ENCODE data around the gene NEXN.
A peak's percentile ranks its signal among the peaks of the same experiment; 100 is the strongest.

Gene NEXN

DNA sequence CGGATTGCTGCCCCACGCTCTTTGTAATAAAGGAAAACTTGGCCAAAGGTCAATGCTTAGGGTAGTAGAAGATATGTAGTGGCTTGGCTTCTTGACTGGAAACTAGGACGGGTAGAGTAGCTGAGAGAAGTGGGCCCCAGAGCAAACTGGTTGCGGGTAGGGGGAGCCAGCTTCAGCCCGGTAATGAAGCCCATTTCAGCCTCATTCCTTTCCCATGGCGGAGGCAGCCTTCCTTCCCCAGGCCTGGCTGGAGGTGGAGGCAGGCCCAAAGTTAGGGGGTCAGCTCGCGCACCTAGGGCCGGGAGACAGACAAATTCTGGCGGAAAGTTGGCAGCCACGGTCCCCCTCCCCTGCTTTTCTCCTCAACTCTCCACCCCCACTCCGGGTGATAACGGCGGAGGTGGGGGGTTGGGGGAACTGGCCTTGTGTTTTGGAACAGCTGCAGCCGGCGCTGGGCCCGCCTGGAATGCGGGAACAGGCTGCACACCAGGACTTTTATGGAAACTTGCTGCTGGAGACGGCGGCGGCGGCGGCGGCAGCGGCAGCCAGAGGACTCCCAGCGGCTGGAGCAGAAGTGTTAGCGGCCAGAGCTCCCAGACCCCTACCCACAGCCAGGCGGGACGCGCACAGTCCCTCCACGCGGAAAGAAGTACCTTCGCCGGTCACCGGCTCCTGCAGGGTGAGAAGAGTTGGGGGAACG, at the start of gene NEXN:
Gene NEXN, plus strand, starts transcription at position 544 of the 700 bp plus-strand sequence. CDS start 27,483 bp downstream, outside the sequence.
- DNase-seq (ENCODE audit: low read depth): peak; percentile 50

DNA sequence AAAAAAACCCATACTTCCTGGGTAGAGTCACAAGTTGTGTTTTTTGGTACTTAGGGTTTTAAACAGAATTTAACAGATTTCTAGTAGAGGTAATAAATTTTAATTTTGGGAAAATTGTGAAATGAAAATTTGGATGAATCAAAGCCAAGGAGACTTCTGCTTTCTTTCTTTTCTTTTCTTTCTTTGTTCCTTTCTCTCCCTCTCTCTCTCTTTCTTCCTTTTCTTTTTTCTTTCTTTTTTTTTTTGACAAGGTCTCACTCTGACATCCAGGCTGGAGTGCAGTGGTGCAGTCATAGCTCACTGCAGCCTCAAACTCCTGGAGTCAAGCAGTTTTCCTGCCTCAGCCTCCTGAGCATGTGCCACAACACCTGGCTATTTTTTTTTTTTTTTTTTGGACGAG, 46.9 kb upstream of the NEXN start:
- no peak for DNase-seq (ENCODE audit: low read depth)

DNA sequence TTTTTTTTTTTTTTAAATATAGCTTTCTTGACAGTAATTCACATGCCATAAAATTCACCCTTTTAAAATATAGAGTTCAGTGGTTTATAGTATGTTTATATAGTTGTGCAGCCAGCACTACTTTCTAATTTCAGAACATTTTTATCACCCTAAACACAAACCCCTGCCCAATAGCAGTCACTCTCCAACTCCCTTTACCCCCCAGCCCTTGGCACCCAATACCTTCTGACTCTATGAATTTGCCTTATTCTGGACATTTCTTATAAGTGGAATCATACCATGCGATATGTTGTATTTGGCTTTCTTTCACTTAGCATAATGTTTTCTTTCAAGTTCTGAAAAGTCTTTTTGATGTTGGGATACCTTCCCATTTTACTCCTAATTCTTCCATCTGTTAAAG, 42.5 kb upstream of the NEXN start:
- DNase-seq (ENCODE audit: low read depth): no peak

DNA sequence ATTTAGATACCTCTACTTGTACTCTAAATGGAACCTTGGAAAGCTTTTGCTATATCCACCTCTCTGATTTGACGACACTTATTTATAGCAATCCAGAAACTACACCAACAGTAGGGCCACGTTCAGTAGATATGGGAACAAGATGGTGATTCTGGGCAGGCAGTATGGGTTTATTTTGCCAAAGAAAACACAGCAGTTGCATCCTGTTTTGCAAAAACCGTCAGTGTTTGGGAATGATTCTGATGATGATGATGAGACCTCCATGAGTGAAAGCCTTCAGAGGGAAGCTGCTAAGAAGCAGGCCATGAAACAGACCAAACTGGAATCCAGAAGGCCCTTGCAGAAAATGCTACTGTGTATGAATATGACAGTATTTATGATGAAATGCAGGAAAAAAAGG, 41.5 kb upstream of the NEXN start:
- no peak for DNase-seq (ENCODE audit: low read depth)

DNA sequence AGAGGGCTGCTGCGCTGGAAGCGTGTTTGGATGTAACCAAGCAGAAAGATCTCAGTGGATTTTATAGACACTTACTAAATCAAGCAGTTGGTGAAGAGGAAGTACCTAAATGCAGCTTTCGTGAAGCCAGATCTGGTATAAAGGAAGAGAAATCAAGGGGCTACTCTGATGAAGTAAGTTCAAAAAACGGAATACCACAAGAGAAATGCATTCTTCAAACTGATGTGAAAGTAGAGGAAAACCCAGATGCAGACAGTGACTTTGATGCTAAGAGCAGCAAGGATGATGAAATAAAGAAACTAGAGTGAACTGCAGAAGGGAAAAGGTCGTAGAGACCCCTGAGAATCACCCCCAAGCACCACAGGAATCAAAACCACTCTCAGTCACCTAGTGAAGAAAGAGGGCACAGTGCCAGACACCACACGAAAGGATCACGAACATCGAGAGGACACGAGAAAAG, 40.8 kb upstream of the NEXN start:
- DNase-seq (ENCODE audit: low read depth): no peak

DNA sequence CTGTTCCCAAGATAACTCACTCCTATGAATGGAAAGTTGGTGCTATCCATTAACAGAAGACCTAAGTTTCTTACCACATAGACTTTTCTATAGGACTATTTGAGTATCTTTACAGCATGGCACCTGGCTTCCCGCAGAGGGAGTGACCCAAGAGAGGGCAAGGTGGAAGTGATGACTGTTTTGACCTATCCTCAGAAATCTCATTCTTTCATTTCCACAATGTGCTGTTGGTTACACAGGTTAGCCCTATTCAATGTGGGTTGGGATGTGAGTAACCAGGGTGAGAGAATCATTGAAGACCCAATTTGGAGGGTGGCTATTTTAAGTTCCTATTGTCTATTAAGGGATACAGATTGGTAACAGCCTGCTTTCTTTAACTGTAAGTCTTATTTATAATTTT, 38.3 kb upstream of the NEXN start:
- no peak for DNase-seq (ENCODE audit: low read depth)

DNA sequence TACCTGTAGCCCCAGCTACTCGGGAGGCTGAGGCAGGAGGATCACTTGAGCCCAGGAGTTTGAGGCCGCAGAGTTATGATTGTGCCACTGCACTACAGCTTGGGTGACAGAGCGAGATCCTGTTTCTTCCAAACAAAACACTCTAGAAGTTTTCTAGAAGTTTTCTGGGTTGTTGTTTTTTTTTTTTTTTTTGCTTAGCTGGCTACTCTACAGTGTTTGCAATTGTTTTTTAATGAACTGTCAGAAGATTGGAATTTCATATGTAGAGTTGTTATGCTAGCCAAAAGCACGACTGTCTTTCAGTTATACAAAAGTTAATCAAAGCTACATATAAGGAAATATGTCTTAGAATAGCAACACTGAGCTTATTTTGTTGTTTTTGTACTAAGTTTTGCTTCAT, 30.9 kb upstream of the NEXN start:
- DNase-seq (ENCODE audit: low read depth): no peak

DNA sequence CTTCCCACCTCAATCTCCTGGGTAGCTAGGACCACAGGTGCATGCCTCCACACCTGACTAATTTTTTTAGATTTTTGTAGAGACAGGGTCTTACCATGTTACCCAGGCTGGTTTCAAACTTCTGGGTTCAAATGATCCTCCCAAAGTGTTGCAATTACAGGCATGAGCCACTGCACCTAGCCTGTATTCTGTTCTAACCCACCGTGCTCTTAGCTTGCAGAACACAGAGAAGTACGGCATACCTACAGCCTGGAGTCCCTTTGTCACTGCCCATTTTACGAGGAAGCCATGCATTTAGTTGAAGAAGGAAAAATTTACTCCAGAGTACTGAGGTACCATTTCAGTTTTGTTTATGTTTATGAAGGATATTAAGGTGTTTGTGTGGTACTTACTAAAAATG, 29.7 kb upstream of the NEXN start:
- DNase-seq (ENCODE audit: low read depth): no peak

DNA sequence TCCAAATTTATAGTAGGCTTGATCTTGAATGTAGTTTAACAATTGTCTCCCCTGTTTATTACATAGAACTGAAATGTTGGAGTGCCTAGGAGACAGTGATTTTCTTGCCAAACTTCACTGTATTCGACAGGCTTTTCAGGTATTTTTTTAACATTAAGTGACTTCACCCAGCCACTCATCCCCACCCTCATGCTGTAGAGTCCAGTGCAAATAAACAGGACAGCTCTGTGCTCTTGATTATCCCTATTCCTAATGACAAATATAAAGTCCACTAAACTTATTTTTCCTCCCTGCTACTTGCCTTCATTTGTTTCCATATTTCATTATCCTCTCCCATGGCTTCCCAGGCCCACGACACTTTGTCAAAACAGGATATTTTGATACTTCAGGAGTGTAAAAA, 29.2 kb upstream of the NEXN start:
- no peak for DNase-seq (ENCODE audit: low read depth)

DNA sequence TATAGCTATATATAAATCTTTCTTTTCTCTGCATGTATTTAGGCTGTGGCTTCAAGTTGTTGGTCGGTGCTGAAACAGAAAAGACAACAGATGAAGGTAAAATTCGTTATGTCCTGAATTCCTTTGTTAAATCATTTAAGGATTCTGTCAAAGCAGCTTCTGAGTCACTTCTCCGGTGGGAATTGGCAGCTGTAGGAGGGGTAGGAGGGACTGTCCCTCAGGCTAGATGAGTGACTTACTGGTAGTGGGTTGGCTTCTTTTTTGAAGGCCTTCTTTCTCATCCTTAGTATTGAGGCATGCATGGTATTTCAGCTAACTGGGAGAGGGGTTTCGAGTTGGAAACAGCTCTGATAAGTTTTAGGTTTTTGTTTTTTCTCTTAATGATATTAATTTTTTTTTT, 22.1 kb upstream of the NEXN start:
- no peak for DNase-seq (ENCODE audit: low read depth)

DNA sequence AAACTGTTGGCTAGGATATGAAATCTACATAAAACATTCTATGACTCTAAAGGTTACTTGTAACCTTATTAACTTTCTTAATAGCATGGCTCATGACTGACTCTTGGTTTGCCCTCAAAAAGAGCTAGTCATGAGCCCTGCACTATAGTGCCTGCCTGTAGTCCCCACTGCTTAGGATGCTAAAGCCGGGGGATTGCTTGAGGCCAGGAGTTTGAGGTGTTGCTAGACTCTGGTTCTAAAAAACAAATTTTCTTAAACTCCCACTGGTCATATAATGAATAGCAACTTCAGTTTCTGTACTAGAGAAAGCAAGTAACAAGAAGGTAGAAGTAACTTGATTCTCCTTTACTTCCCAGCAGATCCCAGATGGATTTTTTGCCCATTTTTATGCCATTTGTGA, 15.8 kb upstream of the NEXN start:
- no peak for DNase-seq (ENCODE audit: low read depth)

DNA sequence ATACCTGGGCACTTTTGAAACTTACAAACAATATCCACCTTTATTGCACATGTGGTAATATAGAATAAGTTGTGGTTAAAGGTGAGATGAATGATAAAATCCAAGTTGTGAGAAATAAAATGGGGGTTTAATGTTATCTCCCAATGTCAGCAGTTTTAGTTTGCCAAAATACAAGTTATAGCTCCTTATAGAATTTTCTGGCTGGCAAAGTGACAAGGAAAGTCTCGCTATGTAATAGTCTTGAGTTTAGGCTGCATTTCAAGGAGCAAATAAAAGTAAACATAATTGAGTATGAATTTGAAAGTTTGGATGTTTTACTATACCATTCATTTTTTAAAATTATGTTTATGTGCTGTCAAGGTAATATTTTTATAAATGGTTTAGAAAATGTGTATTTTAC, 15.0 kb upstream of the NEXN start:
- no peak for DNase-seq (ENCODE audit: low read depth)

DNA sequence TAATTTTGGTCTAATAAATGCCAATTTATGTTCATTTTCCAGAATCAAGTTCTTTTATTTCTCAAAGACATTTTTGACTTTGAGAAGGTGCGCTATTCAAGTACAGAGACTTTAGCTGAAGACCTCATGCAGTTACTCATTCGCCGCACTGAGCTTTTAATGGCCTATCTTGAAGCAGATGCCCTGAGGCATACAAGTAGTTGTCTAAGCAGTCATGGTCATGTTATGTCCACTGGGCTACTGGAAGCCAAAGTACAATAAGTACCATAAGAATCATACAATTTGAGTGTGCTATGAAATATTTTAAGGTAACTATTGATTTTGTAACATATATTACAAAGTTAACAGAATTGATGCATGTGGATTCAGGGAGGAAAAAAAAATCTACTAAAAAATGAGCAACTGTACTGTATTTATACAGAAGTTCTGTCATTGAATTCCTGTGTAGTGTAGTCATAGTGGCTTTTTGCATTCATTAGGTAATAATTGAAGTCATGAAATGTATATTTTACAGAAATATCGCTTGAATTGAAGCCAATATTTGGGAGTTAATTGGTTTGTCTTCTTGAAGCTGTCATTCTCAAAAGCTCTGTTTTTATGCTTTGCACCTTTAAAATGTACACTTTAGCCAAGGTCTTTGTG, 13.5 kb upstream of the NEXN start:
- DNase-seq (ENCODE audit: low read depth): no peak

DNA sequence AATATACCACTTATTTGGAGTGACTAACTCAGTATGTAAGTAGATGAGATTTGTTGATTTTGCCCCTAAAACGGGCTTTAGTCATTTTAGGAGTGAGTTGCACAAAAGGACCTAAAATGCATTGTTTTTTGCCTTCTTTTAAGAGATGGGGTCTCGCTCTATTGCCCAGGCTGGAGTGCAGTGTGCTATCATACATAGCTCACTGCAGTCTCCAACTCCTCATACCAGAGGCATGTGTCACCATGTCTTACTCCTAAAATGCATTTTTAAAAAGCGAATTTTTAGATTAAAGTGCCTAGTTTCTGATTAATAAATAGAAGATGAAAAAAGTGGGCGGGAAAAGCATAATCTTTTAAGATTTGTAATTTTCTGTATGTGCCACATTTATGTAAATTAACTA, 11.5 kb upstream of the NEXN start:
- DNase-seq (ENCODE audit: low read depth): no peak

DNA sequence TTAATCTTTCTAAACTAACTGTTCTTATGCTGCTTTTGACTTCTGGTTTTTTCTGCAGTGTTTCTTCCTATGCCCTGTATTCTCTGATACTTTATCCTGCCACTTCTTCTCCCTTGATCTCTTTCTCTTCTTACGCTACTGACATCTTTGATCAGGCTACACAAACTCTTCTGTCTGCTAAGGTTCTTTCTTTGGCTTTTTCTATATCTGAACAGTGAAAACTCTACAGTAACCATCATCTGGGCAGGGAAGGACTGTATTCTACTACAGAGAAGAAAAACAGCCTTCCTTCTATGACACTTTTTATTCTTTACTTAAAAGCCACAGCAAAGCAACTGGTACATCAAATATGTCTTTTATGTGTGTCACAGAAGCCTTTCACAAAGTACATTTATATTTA, 7.4 kb upstream of the NEXN start:
- DNase-seq (ENCODE audit: low read depth): no peak

DNA sequence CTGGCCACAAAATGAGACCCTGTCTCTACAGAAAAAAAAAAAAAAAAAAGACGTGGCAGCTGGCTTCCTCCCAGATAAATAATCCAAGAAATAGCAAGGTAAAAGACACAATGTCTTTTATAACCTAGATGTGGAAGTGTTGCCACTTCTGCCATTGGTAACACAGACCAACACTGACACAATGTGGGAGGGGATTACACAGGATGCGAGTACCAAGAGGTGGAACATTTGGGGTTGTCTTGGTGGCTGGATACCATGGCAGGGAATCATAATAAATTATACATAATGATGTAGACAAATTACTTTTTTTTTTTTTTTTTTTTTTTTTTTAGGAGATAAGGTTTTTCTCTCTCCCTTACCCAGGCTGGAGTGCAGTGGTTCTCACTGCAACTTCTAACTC, 6.0 kb upstream of the NEXN start:
- no peak for DNase-seq (ENCODE audit: low read depth)

DNA sequence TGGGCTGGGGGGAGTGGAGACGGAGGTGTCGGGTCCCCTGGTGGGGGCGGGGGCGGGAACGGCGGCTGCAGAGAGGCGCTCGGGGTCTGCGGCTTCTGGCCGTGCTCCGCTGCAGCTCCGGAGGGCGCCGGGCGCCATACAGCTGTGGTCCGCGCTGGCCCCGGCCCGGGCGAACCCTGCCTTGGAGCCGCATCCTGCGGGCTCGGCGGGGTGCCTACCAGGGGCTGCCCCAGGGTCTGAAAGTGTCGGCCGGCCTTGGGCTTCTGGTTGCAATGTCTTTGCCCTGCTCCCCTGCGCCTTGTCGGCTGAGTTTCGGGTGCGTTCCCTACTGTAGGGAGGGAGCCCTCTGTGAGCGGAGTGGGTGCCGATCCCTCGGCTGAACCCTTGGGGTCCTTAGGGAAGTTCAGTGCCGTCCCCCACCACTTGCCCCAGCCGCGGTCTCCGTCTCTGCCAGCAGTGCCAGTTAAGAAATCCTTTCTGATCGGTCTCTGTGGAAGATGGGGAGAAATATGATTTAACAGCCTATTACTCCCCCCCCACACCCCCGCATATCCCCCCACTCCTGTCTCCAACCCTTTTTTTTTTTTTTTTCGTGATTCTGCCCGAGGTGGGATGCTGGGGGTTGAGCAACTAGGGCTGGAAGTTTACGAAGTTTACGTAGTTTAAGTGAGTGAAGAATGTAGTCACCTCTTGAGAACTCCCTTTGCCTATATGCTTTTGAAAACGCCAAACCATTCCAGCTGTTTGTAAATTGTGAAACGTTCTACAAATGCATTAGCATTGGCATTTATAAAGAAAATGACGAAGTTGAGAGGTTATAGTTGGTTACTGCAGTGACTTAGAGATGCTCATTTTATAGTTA, 588 bp downstream of the NEXN start:
- no peak for DNase-seq (ENCODE audit: low read depth)

DNA sequence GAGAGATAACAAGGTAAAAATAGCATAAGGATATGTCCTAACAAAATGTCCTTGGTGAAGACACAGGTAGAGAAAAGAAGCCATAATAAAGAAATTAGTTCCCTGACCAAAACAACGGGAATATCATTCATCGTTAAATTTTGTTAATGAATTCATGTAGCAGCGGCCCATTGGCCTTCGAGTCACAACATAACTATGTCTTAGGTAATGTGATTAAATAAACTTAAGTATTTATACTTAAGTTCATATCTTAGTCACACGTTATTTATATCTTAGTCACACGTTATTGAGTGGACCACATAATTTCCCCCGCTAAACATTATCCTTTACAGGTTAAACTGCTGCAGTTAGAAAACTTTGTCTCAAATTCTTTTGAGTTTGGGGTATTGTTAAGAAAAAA, 1.2 kb downstream of the NEXN start:
- DNase-seq (ENCODE audit: low read depth): peak; percentile 36

DNA sequence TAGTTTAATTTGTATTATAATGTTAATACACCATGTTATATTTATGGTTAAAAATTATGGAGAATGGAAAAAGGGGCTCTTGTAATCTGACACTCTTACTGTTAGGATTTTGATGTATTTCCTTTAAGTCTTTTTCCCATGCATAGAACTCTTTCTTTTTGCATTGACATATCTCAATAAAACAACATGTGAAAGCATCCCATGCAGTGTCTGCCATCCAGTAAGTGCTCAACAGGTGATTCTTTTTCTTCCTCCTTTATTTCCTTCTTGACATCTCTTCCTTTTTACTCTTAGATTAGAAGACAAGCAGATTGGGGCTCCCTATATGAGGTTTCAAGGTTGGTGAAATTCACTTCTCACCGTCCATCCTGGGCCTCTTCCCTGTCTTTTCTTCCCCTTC, 2.8 kb downstream of the NEXN start:
- DNase-seq (ENCODE audit: low read depth): no peak

DNA sequence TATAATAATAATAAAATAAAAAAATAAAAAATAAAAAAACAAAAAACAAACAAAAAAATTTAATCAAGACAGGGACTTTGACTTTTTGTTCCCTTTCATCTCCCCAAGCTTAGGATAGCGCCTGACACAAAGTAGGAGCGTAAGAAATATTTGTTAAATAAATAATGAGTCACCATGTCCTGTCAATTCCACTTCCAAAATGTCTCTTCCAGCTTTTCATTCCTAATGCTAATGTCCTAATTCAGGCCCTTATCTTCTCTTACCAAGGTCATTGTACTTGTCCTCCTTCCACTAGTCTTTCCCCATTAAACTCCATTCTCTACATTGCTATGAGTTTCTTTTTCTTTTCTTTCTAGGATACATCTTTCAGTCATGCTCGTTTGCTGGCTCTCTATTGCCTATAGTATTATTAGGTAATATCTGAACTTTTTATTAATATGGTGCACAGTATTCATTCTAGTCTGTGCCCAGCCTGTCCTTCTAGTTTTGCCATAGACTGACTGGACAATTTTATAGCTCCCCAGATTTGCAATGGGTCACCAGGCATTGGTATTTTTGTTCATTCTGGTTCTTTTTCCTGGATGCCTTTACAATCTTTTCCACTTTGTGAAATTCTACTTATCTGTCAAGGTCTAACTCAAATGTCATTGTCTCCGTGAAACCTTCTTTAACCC, 11.4 kb downstream of the NEXN start:
- no peak for DNase-seq (ENCODE audit: low read depth)

DNA sequence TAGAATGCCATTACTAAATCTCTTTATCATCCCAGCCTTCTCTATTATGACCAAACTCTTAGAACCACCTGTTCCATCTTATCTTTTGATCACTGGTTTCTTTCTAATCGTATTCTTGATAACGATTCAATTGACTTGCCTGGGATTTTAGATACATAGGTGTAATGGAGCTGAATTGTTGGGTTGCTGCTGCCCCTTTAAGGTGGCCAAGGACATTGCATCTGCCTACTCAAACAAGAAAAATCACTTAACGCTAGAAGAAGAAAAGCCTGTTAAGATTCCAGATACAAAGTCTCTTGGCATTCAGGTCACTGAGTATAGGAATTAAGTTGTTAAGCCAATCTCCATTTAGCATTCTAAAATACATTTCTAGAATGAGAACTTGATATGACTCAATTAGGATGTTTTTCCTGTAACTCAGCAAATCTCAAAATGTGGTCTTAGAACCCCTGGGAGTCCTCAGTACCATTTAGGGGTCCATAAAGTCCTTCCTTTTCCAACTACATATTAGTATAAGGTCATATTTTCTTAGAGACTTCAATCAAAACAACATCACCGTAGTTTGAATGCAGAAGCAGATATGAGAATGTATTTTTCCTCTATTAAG, 12.4 kb downstream of the NEXN start:
- DNase-seq (ENCODE audit: low read depth): no peak

DNA sequence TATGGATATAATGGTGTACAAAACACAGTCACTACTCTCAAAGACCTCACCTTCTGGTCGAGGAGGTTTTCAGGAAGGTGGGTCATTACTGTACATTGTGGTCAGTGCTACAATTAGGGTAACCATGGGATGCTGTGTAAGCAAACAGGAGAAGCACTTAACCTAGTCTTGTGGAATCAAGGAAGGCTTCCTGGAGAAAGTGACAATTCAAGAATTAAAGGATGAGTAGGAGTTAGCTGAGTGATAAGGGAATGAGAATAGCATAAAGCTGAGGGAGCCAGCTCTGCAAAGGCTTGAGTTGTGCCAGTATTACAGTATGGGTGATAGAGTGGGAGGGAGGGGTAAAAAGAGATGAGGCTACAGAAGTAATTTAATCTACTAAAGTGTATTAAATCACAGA, 17.2 kb downstream of the NEXN start:
- no peak for DNase-seq (ENCODE audit: low read depth)
